Measurements from ENCODE around the gene CNTN3.

GRCh38 chr3:74646094-74646493 lies 31.6 kb upstream of the CNTN3 start:
- no peak for TF ChIP-seq CTCF (conservative IDR thresholded peaks at IDR 0.05)
- no peak for TF ChIP-seq EZH2 (IDR thresholded peaks at IDR 0.05; ENCODE audit: low read depth)

Measured in PC-9 (cell line).